Measurements from ENCODE around the gene PPP2R5B.

DNA sequence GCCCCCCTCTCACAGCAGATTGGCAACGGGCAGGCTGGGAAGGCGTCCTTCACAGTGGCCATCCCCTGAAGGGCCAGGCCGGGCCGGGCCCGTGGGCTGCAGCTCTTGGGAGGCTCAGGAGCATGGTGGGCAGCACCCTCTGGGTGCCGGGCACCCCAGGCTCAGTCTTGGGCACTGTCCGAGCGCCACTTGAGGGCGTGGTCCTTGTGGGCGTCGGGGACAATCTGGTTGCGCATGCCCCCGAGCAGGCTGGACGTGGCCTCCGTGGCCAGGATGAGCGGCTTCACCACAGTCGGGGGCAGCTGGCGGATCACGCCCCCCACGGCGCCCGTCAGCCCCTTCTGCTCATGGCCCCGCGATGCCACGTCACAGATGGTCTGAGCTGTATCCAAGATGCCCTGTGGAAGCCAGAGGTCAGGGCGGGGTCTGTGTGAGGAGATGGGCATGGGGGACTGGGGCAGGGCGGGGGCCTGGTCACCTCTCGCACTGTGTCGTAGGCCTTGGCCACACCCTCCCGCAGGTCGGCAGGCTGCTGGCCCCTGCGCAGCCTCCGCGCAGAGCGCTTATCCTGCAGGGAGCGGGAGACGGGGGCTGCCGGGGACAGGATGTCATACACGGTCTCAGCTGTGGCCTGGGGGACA lies 29.6 kb upstream of the PPP2R5B start:
- TF ChIP-seq, protein P1, sequence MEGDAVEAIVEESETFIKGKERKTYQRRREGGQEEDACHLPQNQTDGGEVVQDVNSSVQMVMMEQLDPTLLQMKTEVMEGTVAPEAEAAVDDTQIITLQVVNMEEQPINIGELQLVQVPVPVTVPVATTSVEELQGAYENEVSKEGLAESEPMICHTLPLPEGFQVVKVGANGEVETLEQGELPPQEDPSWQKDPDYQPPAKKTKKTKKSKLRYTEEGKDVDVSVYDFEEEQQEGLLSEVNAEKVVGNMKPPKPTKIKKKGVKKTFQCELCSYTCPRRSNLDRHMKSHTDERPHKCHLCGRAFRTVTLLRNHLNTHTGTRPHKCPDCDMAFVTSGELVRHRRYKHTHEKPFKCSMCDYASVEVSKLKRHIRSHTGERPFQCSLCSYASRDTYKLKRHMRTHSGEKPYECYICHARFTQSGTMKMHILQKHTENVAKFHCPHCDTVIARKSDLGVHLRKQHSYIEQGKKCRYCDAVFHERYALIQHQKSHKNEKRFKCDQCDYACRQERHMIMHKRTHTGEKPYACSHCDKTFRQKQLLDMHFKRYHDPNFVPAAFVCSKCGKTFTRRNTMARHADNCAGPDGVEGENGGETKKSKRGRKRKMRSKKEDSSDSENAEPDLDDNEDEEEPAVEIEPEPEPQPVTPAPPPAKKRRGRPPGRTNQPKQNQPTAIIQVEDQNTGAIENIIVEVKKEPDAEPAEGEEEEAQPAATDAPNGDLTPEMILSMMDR (conservative IDR thresholded peaks at IDR 0.05 in 1 of 2, IDR thresholded peaks at IDR 0.05 in 1 of 2; ENCODE audit: low read depth in 1 of 2, low read length in 2 of 2): no peak
- TF ChIP-seq EZH2 (IDR thresholded peaks at IDR 0.05; ENCODE audit: low read length, missing control alignments): no peak

Measured in fibroblast of lung (primary cell).